MM.1S (cell line): ENCODE data around the gene UQCR10.

ENCODE experiments used
- DNase-seq: peaks from one replicate; pipeline ENCODE4 v3.0.0-alpha.2; 2015
- H2AFZ ChIP-seq: fragments of 300-600 bp; sonication (generic); 2 replicates; pipeline ENCODE4 v1.6.0; 2016; ENCODE audit warnings: antibody characterized with exemption, low read length
- H3F3A ChIP-seq: fragments of 300-600 bp; sonication (generic); 2 replicates; pipeline ENCODE4 v1.6.1; 2016; ENCODE audit warnings: mild to moderate bottlenecking, antibody characterized with exemption, low read length, moderate library complexity, mixed read lengths; ENCODE audit not compliant: insufficient read depth
- H3K27ac ChIP-seq: fragments of 300-600 bp; sonication (generic); 2 replicates; pipeline ENCODE4 v1.5.1; 2016; ENCODE audit warnings: mild to moderate bottlenecking, low read length
- H3K27me3 ChIP-seq: fragments of 300-600 bp; sonication (generic); replicated peaks from 2 replicates; pipeline ENCODE4 v1.6.0; 2016; ENCODE audit warnings: low read length; ENCODE audit not compliant: insufficient read depth
- H3K36me3 ChIP-seq: fragments of 300-600 bp; sonication (generic); replicated peaks from 2 replicates; pipeline ENCODE4 v1.6.1; 2016; ENCODE audit warnings: mild to moderate bottlenecking, low read length, mixed read lengths; ENCODE audit not compliant: insufficient read depth
- H3K4me1 ChIP-seq: fragments of 300-600 bp; sonication (generic); 2 replicates; pipeline ENCODE4 v1.6.1; 2016; ENCODE audit warnings: low read length, mixed read lengths
- H3K4me2 ChIP-seq: fragments of 300-600 bp; sonication (generic); 2 replicates; pipeline ENCODE4 v1.6.0; 2016; ENCODE audit warnings: low read depth, low read length
- H3K4me3 ChIP-seq: fragments of 300-600 bp; sonication (generic); 2 replicates; pipeline ENCODE4 v1.5.1; 2016; ENCODE audit warnings: low read length, mixed read lengths
- H3K79me2 ChIP-seq: fragments of 300-600 bp; sonication (generic); 2 replicates; pipeline ENCODE4 v1.6.1; 2016; ENCODE audit warnings: mixed run types, low read length, mixed read lengths
- H3K9ac ChIP-seq: fragments of 300-600 bp; sonication (generic); 2 replicates; pipeline ENCODE4 v1.6.1; 2016; ENCODE audit warnings: low read length, mixed read lengths
- H3K9me2 ChIP-seq: fragments of 300-600 bp; sonication (generic); replicated peaks from 2 replicates; pipeline ENCODE4 v1.6.1; 2016; ENCODE audit warnings: mild to moderate bottlenecking, low read length, mixed read lengths; ENCODE audit not compliant: insufficient read depth
- H3K9me3 ChIP-seq: fragments of 300-600 bp; sonication (generic); replicated peaks from 2 replicates; pipeline ENCODE4 v1.6.1; 2016; ENCODE audit warnings: mild to moderate bottlenecking, low read length, mixed read lengths; ENCODE audit not compliant: insufficient read depth
- H4K20me1 ChIP-seq: fragments of 300-600 bp; sonication (generic); 2 replicates; pipeline ENCODE4 v1.6.1; 2016; ENCODE audit warnings: mild to moderate bottlenecking, low read length, moderate library complexity, mixed read lengths; ENCODE audit not compliant: insufficient read depth
- EZH2 ChIP-seq: fragments of 300-600 bp; sonication (generic); optimal IDR thresholded peaks from 2 replicates; pipeline ENCODE3; 2017; ENCODE audit warnings: low read depth, mild to moderate bottlenecking, antibody characterized with exemption, low read length, mixed read lengths
- EZH2phosphoT487 ChIP-seq: fragments of 300-600 bp; sonication (generic); IDR thresholded peaks from 2 replicates; pipeline ENCODE4 v1.6.1; 2018; ENCODE audit warnings: antibody characterized with exemption, low read length
- TF ChIP-seq, protein P1 (sequence below): fragments of 300-600 bp; sonication (generic); IDR thresholded peaks from 2 replicates; pipeline ENCODE4 v1.5.1; 2016; ENCODE audit warnings: antibody characterized with exemption, low read length, mixed read lengths

UQCR10 gene

DNA sequence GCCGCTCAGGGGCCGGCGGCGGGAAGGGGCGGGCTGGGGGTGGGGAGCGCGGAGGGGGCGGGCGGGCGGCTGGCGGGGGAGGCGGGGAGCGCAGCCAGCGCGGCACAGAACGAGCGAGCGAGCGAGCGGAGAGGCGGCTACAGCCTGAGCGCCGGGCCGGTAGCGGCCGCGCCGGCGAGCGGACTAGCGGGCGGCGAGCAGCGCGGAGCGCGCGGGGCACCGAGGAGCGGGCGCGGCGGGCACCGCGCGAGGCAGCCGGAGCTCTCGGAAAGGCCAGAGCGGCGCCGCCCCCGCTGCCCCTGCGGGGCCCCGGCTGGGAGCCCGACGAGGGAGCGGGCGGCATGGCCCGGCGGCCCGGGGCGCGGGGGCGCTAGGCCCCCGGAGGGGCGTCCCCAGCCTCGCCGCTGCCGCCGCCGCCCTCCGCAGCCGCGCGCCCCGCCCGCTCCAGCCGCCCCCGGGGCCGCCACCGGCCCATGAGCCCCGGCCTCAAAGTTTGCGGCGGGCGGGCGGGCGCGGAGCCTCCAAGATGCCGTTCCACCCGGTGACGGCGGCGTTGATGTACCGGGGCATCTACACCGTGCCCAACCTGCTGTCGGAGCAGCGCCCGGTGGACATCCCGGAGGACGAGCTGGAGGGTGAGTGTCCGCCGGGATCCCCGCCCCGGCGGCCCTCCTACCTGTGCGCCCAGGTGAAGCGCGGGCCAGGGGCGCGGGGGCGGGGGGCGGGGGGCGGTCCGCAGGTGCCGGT lies 47.1 kb upstream of the UQCR10 start, which contains the start of gene CABP7:
CABP7 (plus strand) TSS at position 105 of the 747 bp plus-strand sequence; CDS start at position 527, 422 bp downstream.
- Histone ChIP-seq H3K4me2 (no peak within 1 kb of the TSS), H3F3A (no peaks in the 10 kb centered on the region), H3K79me2 (no peaks in the 10 kb centered on the region), H3K9me2 (no peaks in the 10 kb centered on the region), H2AFZ (no peak within 1 kb of the TSS), H3K36me3 (no peaks in the 10 kb centered on the region), H3K27me3 (peaks cover 85% of the 10 kb centered on the region), H3K4me3 (no peak within 1 kb of the TSS), H4K20me1 (no peaks in the 10 kb centered on the region), H3K9ac (no peak within 1 kb of the TSS), H3K27ac (no peak within 1 kb of the TSS), H3K9me3 (no peaks in the 10 kb centered on the region), H3K4me1 (no peaks in the 10 kb centered on the region)
- no peak for DNase-seq
- TF ChIP-seq, protein P1, sequence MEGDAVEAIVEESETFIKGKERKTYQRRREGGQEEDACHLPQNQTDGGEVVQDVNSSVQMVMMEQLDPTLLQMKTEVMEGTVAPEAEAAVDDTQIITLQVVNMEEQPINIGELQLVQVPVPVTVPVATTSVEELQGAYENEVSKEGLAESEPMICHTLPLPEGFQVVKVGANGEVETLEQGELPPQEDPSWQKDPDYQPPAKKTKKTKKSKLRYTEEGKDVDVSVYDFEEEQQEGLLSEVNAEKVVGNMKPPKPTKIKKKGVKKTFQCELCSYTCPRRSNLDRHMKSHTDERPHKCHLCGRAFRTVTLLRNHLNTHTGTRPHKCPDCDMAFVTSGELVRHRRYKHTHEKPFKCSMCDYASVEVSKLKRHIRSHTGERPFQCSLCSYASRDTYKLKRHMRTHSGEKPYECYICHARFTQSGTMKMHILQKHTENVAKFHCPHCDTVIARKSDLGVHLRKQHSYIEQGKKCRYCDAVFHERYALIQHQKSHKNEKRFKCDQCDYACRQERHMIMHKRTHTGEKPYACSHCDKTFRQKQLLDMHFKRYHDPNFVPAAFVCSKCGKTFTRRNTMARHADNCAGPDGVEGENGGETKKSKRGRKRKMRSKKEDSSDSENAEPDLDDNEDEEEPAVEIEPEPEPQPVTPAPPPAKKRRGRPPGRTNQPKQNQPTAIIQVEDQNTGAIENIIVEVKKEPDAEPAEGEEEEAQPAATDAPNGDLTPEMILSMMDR: no peak
- TF ChIP-seq EZH2phosphoT487 (no peak), EZH2 (no peak)

DNA sequence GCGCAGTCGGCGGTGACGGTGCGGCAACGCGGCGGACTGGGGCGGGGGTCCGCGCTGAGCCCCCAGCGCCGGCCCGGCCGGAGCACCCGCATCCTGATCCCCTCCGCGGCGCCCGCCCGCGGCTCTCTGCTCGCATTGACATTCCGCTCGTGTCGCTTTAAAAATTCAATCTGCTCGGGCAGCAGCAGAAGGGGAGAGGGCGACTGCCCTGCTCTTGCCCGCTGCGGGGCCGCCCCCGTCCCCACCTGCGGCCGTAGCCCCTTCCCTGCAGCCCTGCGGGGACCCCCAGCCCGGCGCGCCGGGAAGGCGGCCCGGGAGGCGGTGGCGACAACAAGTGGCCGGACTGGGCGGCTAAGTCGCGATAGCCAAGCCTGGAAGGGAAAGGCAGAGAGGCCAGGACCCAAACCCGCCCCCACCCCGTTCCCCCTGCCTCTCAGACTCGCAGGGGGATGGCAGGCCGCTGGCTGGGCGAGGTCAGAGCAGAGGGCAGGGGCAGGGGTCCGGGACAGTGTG lies 46.3 kb upstream of the UQCR10 start:
- no peak overlapping the region for H3K27ac ChIP-seq
- H4K20me1 ChIP-seq: no peaks in the 10 kb centered on the region
- no peak overlapping the region for H3K4me2 ChIP-seq
- H3K4me3 ChIP-seq: no peak overlapping the region
- H3K4me1 ChIP-seq: no peaks in the 10 kb centered on the region
- no peaks in the 10 kb centered on the region for H3K9me3 ChIP-seq
- H3K79me2 ChIP-seq: no peaks in the 10 kb centered on the region
- H3K9me2 ChIP-seq: no peaks in the 10 kb centered on the region
- peaks cover 85% of the 10 kb centered on the region for H3K27me3 ChIP-seq
- H2AFZ ChIP-seq: no peak overlapping the region
- no peaks in the 10 kb centered on the region for H3K36me3 ChIP-seq
- H3F3A ChIP-seq: no peaks in the 10 kb centered on the region
- TF ChIP-seq EZH2 (no peak), EZH2phosphoT487 (no peak)
- TF ChIP-seq, protein P1: no peak
- no peak overlapping the region for H3K9ac ChIP-seq
- no peak for DNase-seq

GRCh38 chr22:29722151-29722550 lies 45.0 kb upstream of the UQCR10 start:
- H4K20me1 ChIP-seq: no peaks in the 10 kb centered on the region
- no peaks in the 10 kb centered on the region for H3K36me3 ChIP-seq
- H3F3A ChIP-seq: no peaks in the 10 kb centered on the region
- TF ChIP-seq EZH2phosphoT487 (no peak), EZH2 (no peak)
- TF ChIP-seq, protein P1: no peak
- peaks cover 85% of the 10 kb centered on the region for H3K27me3 ChIP-seq
- no peak overlapping the region for H3K9ac ChIP-seq
- no peaks in the 10 kb centered on the region for H3K9me2 ChIP-seq
- H3K79me2 ChIP-seq: no peaks in the 10 kb centered on the region
- no peak overlapping the region for H3K4me3 ChIP-seq
- no peaks in the 10 kb centered on the region for H3K9me3 ChIP-seq
- DNase-seq: no peak
- H3K27ac ChIP-seq: no peak overlapping the region
- no peaks in the 10 kb centered on the region for H3K4me1 ChIP-seq
- H2AFZ ChIP-seq: no peak overlapping the region
- H3K4me2 ChIP-seq: no peak overlapping the region
